Breast epithelium (tissue), 4 donors: Measurements from ENCODE around the gene SRP72. TPM values are rescaled to one million over a fixed set of nuclear protein-coding genes. Genes with fewer than 3 reads are reported as not detected.
"Not testable (repeated sequence)": the region's sequence is repeated elsewhere in the genome, so short reads cannot be mapped to it uniquely, and the experiment has no call there.

Source experiments
- DNase-seq, 2 donors: peaks; one replicate each; pipeline ENCODE4 v3.0.0-alpha.2; 2019; ENCODE audit warnings: low spot score in 2 of 2
- H3K27ac ChIP-seq, 2 donors: fragments of 200-600 bp; sonication (generic) in 1 of 2; one replicate each; pipeline ENCODE4 v1.5.1; 2016 to 2019; ENCODE audit warnings: mild to moderate bottlenecking in 1 of 2
- H3K27me3 ChIP-seq, 2 donors: fragments of 200-600 bp; sonication (generic) in 1 of 2; one replicate each; pipeline versions ENCODE4 v1.5.1 to v1.6.0; 2017 to 2019; ENCODE audit warnings: control low read depth in 1 of 2, mild to moderate bottlenecking in 1 of 2
- H3K36me3 ChIP-seq: fragments of 200-600 bp; one replicate; pipeline ENCODE4 v1.5.1; 2019
- H3K4me1 ChIP-seq, 2 donors: fragments of 200-600 bp; sonication (generic); one replicate each; pipeline ENCODE4 v1.5.1; 2016 to 2019; ENCODE audit warnings: control low read depth in 1 of 2
- H3K4me3 ChIP-seq, 3 donors: fragments of 200-600 bp; sonication (generic); 1 replicate in 2 of 3; 2 replicates in 1 of 3; pipeline ENCODE4 v1.5.1; 2016 to 2019; ENCODE audit warnings: mild to moderate bottlenecking in 3 of 3, moderate library complexity in 2 of 3
- H3K9me3 ChIP-seq, 2 donors: fragments of 200-600 bp; sonication (generic) in 1 of 2; one replicate each; pipeline ENCODE4 v1.5.1; 2016 to 2019; ENCODE audit warnings: control low read depth in 1 of 2
- POLR2A ChIP-seq: fragments of 450-650 bp; IDR thresholded peaks from one replicate; pipeline ENCODE4 v1.6.1; 2016; ENCODE audit warnings: antibody characterized with exemption, mild to moderate bottlenecking, moderate library complexity
- POLR2AphosphoS5 ChIP-seq, 3 donors: sonication (generic); formaldehyde crosslinking; IDR thresholded peaks; one replicate each; pipeline ENCODE4 v1.6.1; 2017; ENCODE audit warnings: antibody characterized with exemption in 3 of 3
- intact Hi-C: fragments of 100-400 bp; cut with DNase I; formaldehyde crosslinking; loops from one replicate; pipeline ENCODE4 v1.15.1; 2023; ENCODE audit warnings: low total_unique reads
- total RNA-seq, 3 donors: library from RNA; depleted of rRNA; stranded (reverse); fragments of >200 nt; gene quantifications; one replicate each; pipeline ENCODE4 v1.1.0, GENCODE V29; 2016
- TF ChIP-seq, protein P1 (sequence below), 3 donors: fragments of 450-650 bp; IDR thresholded peaks; one replicate each; pipeline ENCODE4 v1.5.1; 2016 to 2017; ENCODE audit warnings: antibody characterized with exemption in 3 of 3, mild to moderate bottlenecking in 3 of 3, moderate library complexity in 3 of 3

Gene SRP72
- total RNA-seq, 3 donors from 2014 or later, result 60.6 to 74.8 (median 71.8) TPM

- no peaks in the 10 kb centered on the region for H3K27me3 ChIP-seq
- intact Hi-C loops, result loop anchor here (10.0 kb wide), 1 partner anchor 106 kb away; no protein-coding TSS in a partner anchor
- no peak for DNase-seq
Observed at GRCh38 chr4:56438766-56439165, 28.7 kb upstream of the SRP72 start.

GRCh38 chr4:56440983-56441382 is 26.4 kb upstream of the SRP72 start:
- Histone ChIP-seq H3K36me3 (no peaks in the 10 kb centered on the region), H3K27ac (no peak overlapping the region), H3K27me3 (no peaks in the 10 kb centered on the region), H3K4me1 (no peaks in the 10 kb centered on the region), H3K9me3 (no peaks in the 10 kb centered on the region), H3K4me3 (no peak overlapping the region)
- TF ChIP-seq POLR2A (no peak), POLR2AphosphoS5 (IDR thresholded peaks at IDR 0.05) (no peak)
- TF ChIP-seq, protein P1, sequence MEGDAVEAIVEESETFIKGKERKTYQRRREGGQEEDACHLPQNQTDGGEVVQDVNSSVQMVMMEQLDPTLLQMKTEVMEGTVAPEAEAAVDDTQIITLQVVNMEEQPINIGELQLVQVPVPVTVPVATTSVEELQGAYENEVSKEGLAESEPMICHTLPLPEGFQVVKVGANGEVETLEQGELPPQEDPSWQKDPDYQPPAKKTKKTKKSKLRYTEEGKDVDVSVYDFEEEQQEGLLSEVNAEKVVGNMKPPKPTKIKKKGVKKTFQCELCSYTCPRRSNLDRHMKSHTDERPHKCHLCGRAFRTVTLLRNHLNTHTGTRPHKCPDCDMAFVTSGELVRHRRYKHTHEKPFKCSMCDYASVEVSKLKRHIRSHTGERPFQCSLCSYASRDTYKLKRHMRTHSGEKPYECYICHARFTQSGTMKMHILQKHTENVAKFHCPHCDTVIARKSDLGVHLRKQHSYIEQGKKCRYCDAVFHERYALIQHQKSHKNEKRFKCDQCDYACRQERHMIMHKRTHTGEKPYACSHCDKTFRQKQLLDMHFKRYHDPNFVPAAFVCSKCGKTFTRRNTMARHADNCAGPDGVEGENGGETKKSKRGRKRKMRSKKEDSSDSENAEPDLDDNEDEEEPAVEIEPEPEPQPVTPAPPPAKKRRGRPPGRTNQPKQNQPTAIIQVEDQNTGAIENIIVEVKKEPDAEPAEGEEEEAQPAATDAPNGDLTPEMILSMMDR (IDR thresholded peaks at IDR 0.05), result no peak
- intact Hi-C loops, result no loop called here
- DNase-seq, result no peak

More at GRCh38 chr4:56438766-56439165, 28.7 kb upstream of the SRP72 start:
- H3K27ac ChIP-seq, result no peak overlapping the region
- H3K4me1 ChIP-seq, result no peaks in the 10 kb centered on the region
- H3K36me3 ChIP-seq, result no peaks in the 10 kb centered on the region
- TF ChIP-seq POLR2AphosphoS5 (IDR thresholded peaks at IDR 0.05) (no peak), POLR2A (no peak)
- TF ChIP-seq, protein P1 (IDR thresholded peaks at IDR 0.05), result no peak
- H3K4me3 ChIP-seq, result no peak overlapping the region
- H3K9me3 ChIP-seq, result no peaks in the 10 kb centered on the region

GRCh38 chr4:56444719-56445118 is 22.7 kb upstream of the SRP72 start:
- H3K27ac ChIP-seq, result no peak overlapping the region
- no peaks in the 10 kb centered on the region for H3K36me3 ChIP-seq
- H3K9me3 ChIP-seq, result no peaks in the 10 kb centered on the region
- no peak for DNase-seq
- H3K4me3 ChIP-seq, result no peak overlapping the region
- intact Hi-C loops, result no loop called here
- H3K27me3 ChIP-seq, result no peaks in the 10 kb centered on the region
- H3K4me1 ChIP-seq, result no peaks in the 10 kb centered on the region
- no peak for TF ChIP-seq POLR2A
- TF ChIP-seq, protein P1 (IDR thresholded peaks at IDR 0.05), result no peak
- TF ChIP-seq POLR2AphosphoS5 (IDR thresholded peaks at IDR 0.05), result no peak

DNA sequence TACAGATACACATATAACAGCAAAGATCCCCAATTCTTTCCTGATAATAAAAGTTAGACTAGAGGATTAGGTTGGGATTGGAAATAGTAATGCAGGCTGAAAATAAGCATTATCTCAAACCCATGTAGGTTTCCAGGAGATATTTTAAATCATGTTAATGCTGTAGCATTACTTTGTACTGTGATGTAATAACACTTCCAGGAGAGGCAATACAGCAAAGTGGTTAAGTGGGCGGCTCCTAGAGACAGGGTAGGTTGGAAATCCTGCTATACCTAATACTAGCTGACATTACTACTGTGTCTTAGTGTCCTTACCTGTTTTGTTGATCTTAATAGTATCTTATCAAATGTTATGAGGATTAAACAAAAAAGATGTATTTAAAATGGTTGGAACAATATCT is 21.7 kb upstream of the SRP72 start:
- intact Hi-C loops, result no loop called here
- TF ChIP-seq, protein P1 (IDR thresholded peaks at IDR 0.05), result no peak
- TF ChIP-seq POLR2AphosphoS5 (IDR thresholded peaks at IDR 0.05) (no peak), POLR2A (no peak)
- Histone ChIP-seq H3K9me3 (no peaks in the 10 kb centered on the region), H3K27ac (no peak overlapping the region), H3K36me3 (no peaks in the 10 kb centered on the region), H3K27me3 (no peaks in the 10 kb centered on the region), H3K4me1 (no peaks in the 10 kb centered on the region), H3K4me3 (no peak overlapping the region)
- DNase-seq, result no peak

DNA sequence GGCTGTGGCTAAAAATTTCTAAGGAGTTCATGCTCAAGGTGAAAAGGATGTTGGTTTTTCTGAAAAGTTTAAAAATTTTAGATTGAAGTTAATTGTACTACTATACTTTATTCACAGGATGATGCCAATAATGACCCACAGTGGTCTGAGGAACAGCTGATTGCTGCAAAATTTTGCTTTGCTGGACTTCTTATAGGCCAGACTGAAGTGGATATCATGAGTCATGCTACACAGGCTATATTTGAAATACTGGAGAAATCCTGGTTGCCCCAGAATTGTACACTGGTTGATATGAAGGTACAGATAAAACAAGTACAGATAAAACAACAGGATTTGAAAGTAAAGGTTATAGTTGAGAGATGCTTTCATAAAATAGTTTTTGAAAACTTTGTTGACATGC is 19.1 kb upstream of the SRP72 start:
- no peaks in the 10 kb centered on the region for H3K36me3 ChIP-seq
- H3K9me3 ChIP-seq, result no peaks in the 10 kb centered on the region
- H3K4me3 ChIP-seq, result no peak overlapping the region
- DNase-seq, result no peak
- H3K4me1 ChIP-seq, result no peaks in the 10 kb centered on the region
- intact Hi-C loops, result no loop called here
- H3K27ac ChIP-seq, result no peak overlapping the region
- no peaks in the 10 kb centered on the region for H3K27me3 ChIP-seq
- no peak for TF ChIP-seq POLR2AphosphoS5 (IDR thresholded peaks at IDR 0.05)
- TF ChIP-seq POLR2A, result no peak
- TF ChIP-seq, protein P1 (IDR thresholded peaks at IDR 0.05), result no peak

DNA sequence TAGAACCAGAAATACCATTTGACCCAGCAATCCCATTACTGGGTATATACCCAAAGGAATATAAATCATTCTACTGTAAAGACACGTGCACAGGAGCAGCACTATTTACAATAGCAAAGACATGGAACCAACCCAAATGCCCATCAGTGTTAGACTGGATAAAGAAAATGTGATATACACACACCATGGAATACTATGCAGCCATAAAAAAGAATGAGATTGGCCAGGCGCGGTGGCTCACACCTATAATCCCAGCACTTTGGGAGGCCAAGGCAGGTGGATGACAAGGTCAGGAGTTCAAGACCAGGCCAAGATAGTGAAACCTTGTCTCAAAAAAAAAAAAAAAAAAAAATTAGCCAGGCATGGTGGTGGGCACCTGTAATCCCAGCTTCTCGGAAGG is 17.9 kb upstream of the SRP72 start:
- H3K27ac ChIP-seq, H3K4me1 ChIP-seq, H3K4me3 ChIP-seq, H3K9me3 ChIP-seq, H3K27me3 ChIP-seq, intact Hi-C loops, H3K36me3 ChIP-seq, DNase-seq: not testable (repeated sequence)
